Common myeloid progenitor, CD34-positive (primary cell): Measurements from ENCODE around the gene AP1S3.

ENCODE experiments used
- CTCF ChIA-PET: fragments of 350-600 bp; sonication (Branson Sonifier 250); formaldehyde crosslinking; loops from one replicate; lab custom pipeline; 2021; ENCODE audit warnings: antibody characterized with exemption; lab: Charles Lee
- POLR2A ChIA-PET: fragments of 350-600 bp; sonication (Branson Sonifier 250); formaldehyde crosslinking; loops from one replicate; lab custom pipeline; 2021; ENCODE audit warnings: antibody characterized with exemption; lab: Charles Lee
- DNase-seq, 3 donors: peaks; one replicate each; pipeline versions ENCODE4 v3.0.0 to v3.0.0-alpha.2; 2013
- H3K27ac ChIP-seq, 2 experiments: 1 replicate in 1 of 2; 2 replicates in 1 of 2; pipeline ENCODE4 v1.7.0; 2013; ENCODE audit warnings: inconsistent platforms in 2 of 2, low read length in 2 of 2, mild to moderate bottlenecking in 2 of 2, low read depth in 1 of 2, moderate library complexity in 1 of 2; ENCODE audit not compliant: severe bottlenecking in 2 of 2, insufficient read depth in 1 of 2, poor library complexity in 1 of 2
- H3K27me3 ChIP-seq, 5 experiments: replicated peaks in 2 of 5; 1 replicate in 3 of 5; 2 replicates in 2 of 5; pipeline versions ENCODE4 v1.6.1 to v1.7.0; 2013; ENCODE audit warnings: low read length in 4 of 5, mild to moderate bottlenecking in 2 of 5, moderate library complexity in 2 of 5, inconsistent platforms in 1 of 5; ENCODE audit not compliant: insufficient read depth in 5 of 5, control insufficient read depth in 4 of 5
- H3K36me3 ChIP-seq, 4 experiments: 1 replicate in 2 of 4; 2 replicates in 2 of 4; pipeline versions ENCODE4 v1.6.1 to v1.7.0; 2013; ENCODE audit warnings: low read length in 3 of 4, control low read depth in 1 of 4, mild to moderate bottlenecking in 1 of 4; ENCODE audit not compliant: control insufficient read depth in 4 of 4, insufficient read depth in 4 of 4
- H3K4me1 ChIP-seq, 4 experiments: 1 replicate in 3 of 4; 2 replicates in 1 of 4; pipeline versions ENCODE4 v1.6.1 to v1.7.1; 2013; ENCODE audit warnings: low read length in 3 of 4, mild to moderate bottlenecking in 3 of 4, control low read depth in 1 of 4, inconsistent platforms in 1 of 4, moderate library complexity in 1 of 4; ENCODE audit not compliant: control insufficient read depth in 4 of 4, insufficient read depth in 4 of 4; ENCODE audit errors: control extremely low read depth in 1 of 4
- H3K4me3 ChIP-seq, 7 experiments: 1 replicate in 4 of 7; 2 replicates in 3 of 7; pipeline versions ENCODE4 v1.5.1 to v1.7.0; 2013; ENCODE audit warnings: mild to moderate bottlenecking in 7 of 7, low read length in 6 of 7, moderate library complexity in 6 of 7, inconsistent platforms in 2 of 7, low read depth in 2 of 7, control low read depth in 1 of 7; ENCODE audit not compliant: insufficient read depth in 4 of 7, control insufficient read depth in 1 of 7; ENCODE audit errors: extremely low read depth in 1 of 7
- H3K9me3 ChIP-seq, 5 experiments: 1 replicate in 4 of 5; 2 replicates in 1 of 5; pipeline versions ENCODE4 v1.6.1 to v1.7.1; 2013; ENCODE audit warnings: low read length in 4 of 5, mild to moderate bottlenecking in 2 of 5, inconsistent platforms in 1 of 5, low read depth in 1 of 5, moderate library complexity in 1 of 5; ENCODE audit not compliant: control insufficient read depth in 4 of 5, insufficient read depth in 2 of 5; ENCODE audit errors: control extremely low read depth in 1 of 5
- WGBS: methylation state at CpG from one replicate; pipeline ENCODE4 v1.1.5; 2013; ENCODE audit not compliant: insufficient coverage; 5-methylcytosine and 5-hydroxymethylcytosine counted together

Gene AP1S3

DNA sequence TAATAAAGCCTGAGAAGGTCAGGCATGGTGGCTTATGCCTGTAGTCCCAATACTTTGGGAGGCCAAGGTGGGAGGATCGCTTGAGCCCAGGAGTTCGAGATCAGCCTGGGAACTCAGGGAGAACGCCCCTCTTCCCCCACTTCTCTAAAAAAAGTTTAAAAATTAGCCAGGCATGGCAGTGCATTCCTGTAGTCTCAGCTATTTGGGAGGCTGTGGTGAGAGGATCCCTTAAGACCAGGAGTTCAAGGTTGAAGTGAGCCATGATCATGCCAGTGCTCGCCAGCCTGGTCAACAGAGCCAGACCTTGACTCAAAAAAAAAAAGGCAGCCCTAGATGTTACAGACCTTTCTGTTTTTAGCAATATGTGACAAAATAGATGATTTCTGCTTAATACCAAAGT lies 83.4 kb downstream of the AP1S3 start:
- Histone ChIP-seq H3K36me3 (no peaks in the 10 kb centered on the region), H3K9me3 (no peaks in the 10 kb centered on the region), H3K4me1 (no peaks in the 10 kb centered on the region), H3K27me3 (peaks cover 0 to 5% (median 0%) of the 10 kb centered on the region in 5 experiments), H3K27ac (no peak overlapping the region), H3K4me3 (no peak overlapping the region)
- WGBS: 100% methylated on average over 2 of the region's 4 CpGs
- ChIA-PET POLR2A (no interaction called here), CTCF (no interaction called here)
- DNase-seq: no peak

DNA sequence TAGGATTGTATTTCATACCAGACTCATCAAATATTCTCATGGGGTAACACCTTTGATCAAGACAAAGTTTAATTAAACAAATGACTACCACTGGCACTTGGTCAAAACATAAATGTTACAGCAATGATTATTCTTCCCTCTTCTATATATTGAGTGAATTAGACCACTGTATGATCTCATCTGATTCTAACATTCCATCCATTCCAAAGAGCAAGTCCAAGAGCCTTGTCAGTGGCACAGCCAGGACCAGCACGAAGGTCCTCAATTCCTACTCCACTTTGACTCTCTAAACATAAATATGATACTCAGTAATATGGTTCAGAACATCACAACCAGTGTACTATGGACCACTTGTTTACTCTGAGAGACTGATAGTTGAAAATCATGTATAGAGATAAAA lies 86.4 kb downstream of the AP1S3 start:
- WGBS: no CpG with 5 or more reads among the region's 1 CpG
- no peaks in the 10 kb centered on the region for H3K4me1 ChIP-seq
- no peak overlapping the region for H3K4me3 ChIP-seq
- no peak overlapping the region for H3K27ac ChIP-seq
- ChIA-PET POLR2A (no interaction called here), CTCF (no interaction called here)
- H3K27me3 ChIP-seq: peaks cover 0 to 5% (median 0%) of the 10 kb centered on the region in 5 experiments
- H3K36me3 ChIP-seq: no peaks in the 10 kb centered on the region
- DNase-seq: no peak
- H3K9me3 ChIP-seq: no peaks in the 10 kb centered on the region

DNA sequence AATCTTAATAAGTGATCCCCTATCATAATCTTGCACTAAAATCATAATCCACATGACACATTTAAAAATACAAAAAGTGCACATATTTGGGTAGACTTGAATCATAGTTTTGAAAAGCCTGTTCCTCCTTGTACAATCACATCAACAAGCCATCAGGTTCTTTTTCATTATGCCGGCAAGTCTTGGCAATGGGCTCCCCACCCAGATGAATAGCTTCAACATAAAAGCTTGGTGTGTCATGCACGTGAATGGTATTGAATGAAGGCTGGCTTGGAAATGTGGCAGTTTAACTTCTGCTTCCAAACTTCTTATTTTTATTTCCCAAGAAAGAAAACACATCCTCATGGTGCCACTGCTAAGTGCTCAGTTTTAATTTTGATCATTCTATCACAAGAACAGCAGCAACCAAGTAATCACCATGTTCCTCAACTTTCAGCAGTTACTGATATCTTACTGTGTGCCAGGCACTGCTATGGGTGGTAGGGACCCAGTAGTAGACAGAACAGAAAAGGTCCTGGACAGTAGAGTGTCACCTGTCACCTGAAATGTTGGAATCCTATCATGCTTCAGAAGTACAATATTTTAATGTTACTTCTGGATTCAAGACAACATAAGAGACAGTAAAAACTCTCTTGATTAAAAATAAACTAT lies 89.9 kb downstream of the AP1S3 start:
- ChIA-PET CTCF (no interaction called here), POLR2A (no interaction called here)
- DNase-seq: no peak
- no peak overlapping the region for H3K4me3 ChIP-seq
- no peaks in the 10 kb centered on the region for H3K9me3 ChIP-seq
- H3K27me3 ChIP-seq: peaks cover 0 to 4% (median 0%) of the 10 kb centered on the region in 5 experiments
- no CpG with 5 or more reads among the region's 2 CpGs for WGBS
- H3K36me3 ChIP-seq: no peaks in the 10 kb centered on the region
- H3K27ac ChIP-seq: no peak overlapping the region
- H3K4me1 ChIP-seq: no peaks in the 10 kb centered on the region

DNA sequence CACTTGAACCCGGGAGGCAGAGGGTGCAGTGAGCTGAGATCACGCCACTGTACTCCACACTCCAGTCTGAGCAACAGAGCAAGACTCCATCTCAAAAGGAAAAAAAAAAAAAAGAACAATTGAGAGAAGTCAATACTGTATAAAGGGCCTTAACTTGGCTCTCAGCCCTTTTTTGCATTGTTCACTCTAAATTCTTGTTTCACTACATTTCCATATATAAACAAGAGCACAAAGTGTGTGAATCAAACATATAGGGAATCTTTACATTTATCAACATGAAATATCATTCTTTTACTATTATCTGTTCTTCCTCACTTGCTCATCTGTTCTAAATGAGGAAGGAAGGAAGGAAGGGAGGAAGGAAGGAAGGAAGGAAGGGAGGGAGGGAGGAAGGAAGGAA lies 90.8 kb downstream of the AP1S3 start:
- Histone ChIP-seq H3K4me3 (no peak overlapping the region), H3K27me3 (peaks cover 0 to 4% (median 0%) of the 10 kb centered on the region in 5 experiments), H3K9me3 (no peaks in the 10 kb centered on the region), H3K36me3 (no peaks in the 10 kb centered on the region), H3K27ac (no peak overlapping the region), H3K4me1 (no peaks in the 10 kb centered on the region)
- ChIA-PET POLR2A (no interaction called here), CTCF (no interaction called here)
- WGBS: 100% methylated on average over 1 of the region's 2 CpGs
- no peak for DNase-seq

DNA sequence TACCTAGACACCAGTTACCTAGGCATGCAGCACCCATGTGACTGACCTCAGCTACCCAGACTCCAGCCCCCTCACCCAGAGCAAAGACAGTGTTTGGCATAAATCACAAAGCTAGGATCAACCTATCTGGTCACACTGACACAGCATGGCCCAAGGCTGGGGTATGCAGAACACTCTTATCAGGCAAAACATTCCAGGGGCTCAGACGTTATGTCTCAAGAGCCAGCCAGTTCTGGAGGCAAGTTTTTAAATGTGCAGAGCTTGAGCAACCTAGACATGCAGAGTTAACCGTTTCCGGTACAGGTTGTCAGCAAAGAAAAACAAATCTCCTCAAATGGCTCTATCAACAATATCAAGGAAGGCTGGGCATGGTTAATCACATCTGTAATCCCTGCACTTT lies 92.8 kb downstream of the AP1S3 start:
- Histone ChIP-seq H3K27ac (no peak overlapping the region), H3K27me3 (peaks cover 0 to 4% (median 0%) of the 10 kb centered on the region in 5 experiments), H3K36me3 (no peaks in the 10 kb centered on the region), H3K9me3 (no peaks in the 10 kb centered on the region), H3K4me3 (no peak overlapping the region), H3K4me1 (no peaks in the 10 kb centered on the region)
- WGBS: 83% methylated on average over 1 of the region's 3 CpGs
- ChIA-PET CTCF (no interaction called here), POLR2A (no interaction called here)
- DNase-seq: no peak

DNA sequence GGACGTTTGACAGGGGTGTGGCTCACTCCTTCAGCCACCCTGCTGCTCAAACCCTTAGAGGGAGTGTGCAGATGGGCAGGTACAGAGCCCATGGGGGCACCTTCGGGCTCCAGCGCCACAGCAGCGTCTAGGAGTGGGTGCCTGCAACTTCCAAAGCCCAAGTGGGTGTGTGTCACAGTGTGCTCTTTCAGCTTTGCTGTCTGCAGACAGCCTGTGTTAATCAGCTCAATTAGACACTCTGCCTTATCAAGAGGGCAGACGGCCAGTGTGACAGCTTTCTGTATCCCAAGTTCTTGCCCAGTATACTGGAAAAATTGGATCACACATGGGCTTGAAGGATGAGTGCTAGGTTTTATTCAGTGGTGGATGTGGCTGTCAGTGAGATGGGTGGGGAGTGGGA lies 96.7 kb downstream of the AP1S3 start:
- no peak for DNase-seq
- Histone ChIP-seq H3K27me3 (no peaks in the 10 kb centered on the region), H3K27ac (no peak overlapping the region), H3K4me3 (no peak overlapping the region), H3K4me1 (no peaks in the 10 kb centered on the region), H3K36me3 (no peaks in the 10 kb centered on the region), H3K9me3 (no peaks in the 10 kb centered on the region)
- POLR2A ChIA-PET: no interaction called here
- 79% methylated on average over 4 of the region's 5 CpGs for WGBS
- CTCF ChIA-PET: no interaction called here

DNA sequence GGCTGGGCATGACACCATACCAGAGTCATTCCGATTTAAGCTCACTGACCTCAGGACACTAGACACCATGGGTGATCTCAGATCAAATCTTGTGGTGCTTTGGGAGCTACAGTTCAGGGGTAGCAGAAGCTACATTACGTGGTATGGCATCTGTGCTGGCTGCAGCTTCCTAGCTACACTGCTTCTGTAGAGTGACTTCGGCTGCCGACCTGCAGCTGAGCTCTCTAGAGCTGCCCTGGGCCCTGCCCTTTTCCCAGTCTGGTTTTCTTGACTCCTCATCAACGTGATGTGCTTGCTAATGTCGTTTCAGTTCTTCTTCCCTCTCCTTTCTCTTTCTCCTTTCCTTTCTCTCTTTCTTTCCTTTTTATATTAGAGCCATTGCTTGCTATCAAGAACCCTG lies 100.2 kb downstream of the AP1S3 start:
- H3K27me3 ChIP-seq: no peaks in the 10 kb centered on the region
- ChIA-PET POLR2A (no interaction called here), CTCF (interaction anchor here (0.8 kb wide), 1 partner anchor 16 kb away, joined by 4 read pairs; no protein-coding TSS in a partner anchor)
- H3K4me1 ChIP-seq: no peaks in the 10 kb centered on the region
- H3K27ac ChIP-seq: no peak overlapping the region
- no peaks in the 10 kb centered on the region for H3K36me3 ChIP-seq
- no peaks in the 10 kb centered on the region for H3K9me3 ChIP-seq
- DNase-seq: no peak
- H3K4me3 ChIP-seq: no peak overlapping the region
- WGBS: 93% methylated on average over 6 of the region's 6 CpGs
